MM.1S (cell line): ENCODE data around the gene CEP19.

Experiments used
- CTCF ChIP-seq: fragments of 300-600 bp; sonication (generic); IDR thresholded peaks from 2 replicates; pipeline ENCODE4 v1.5.1; 2016; ENCODE audit warnings: antibody characterized with exemption, low read length, mixed read lengths
- EZH2phosphoT487 ChIP-seq: fragments of 300-600 bp; sonication (generic); IDR thresholded peaks from 2 replicates; pipeline ENCODE4 v1.6.1; 2018; ENCODE audit warnings: antibody characterized with exemption, low read length

GRCh38 chr3:196691386-196691785 is 20.7 kb downstream of the CEP19 start:
- TF ChIP-seq CTCF (no peak), EZH2phosphoT487 (no peak)
